HepG2 (cell line): ENCODE results near the gene IL2RA.

Source experiments
- JUN ChIP-seq: sonication (generic); formaldehyde crosslinking; IDR thresholded peaks from 2 replicates; pipeline ENCODE4 v1.4.0; 2020; ENCODE audit warnings: mild to moderate bottlenecking, missing genetic modification reagents
- NR1H2 ChIP-seq: sonication (generic); formaldehyde crosslinking; IDR thresholded peaks from 2 replicates; pipeline ENCODE4 v1.8.1; 2022; ENCODE audit warnings: low read depth, missing genetic modification reagents, borderline replicate concordance
- PAF1 ChIP-seq: IDR thresholded peaks from 2 replicates; pipeline ENCODE4 v1.6.1; 2016; ENCODE audit warnings: missing genetic modification reagents, missing compliant biosample characterization

- TF ChIP-seq PAF1 (CRISPR knock-in tag), result no peak
- no peak for TF ChIP-seq NR1H2 (CRISPR knock-in tag)
- no peak for TF ChIP-seq JUN (CRISPR knock-in tag)
These were observed 47.2 kb upstream of the IL2RA start for GRCh38 chr10:6109444-6109775.
